Measurements from ENCODE around the gene VANGL2.

Gene VANGL2

DNA sequence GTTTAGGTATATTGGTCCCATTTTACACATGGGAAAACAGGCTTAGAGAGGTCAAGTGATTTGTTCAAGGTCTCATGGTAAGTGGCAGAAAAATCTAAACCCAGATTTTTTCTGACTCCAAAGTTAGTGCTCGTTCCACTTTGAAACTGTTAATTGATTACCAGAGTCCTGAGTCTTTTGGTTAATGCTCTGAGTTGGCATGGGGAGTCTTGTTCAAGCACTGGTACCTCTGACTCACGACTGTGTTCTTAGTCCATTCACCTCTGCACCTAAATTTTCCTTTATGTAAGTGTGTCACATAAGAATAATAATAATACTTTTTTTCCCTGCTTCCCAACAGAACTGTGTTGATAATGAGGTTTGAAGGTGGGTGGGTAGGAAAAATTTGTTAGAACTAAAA lies 59.3 kb downstream of the VANGL2 start:
- TF ChIP-seq TAF1 (IDR thresholded peaks at IDR 0.05; ENCODE audit: borderline replicate concordance, insufficient read depth, low read length) (no peak), POLR2AphosphoS5 (IDR thresholded peaks at IDR 0.05; ENCODE audit: low read depth, low read length) (no peak), SIN3A (IDR thresholded peaks at IDR 0.05; ENCODE audit: borderline replicate concordance, insufficient read depth, low read length) (no peak), FOXP2 (optimal IDR thresholded peaks at IDR 0.05; ENCODE audit: borderline replicate concordance, extremely low read depth, extremely low read length, insufficient read depth) (no peak)
- TF ChIP-seq, protein P1, sequence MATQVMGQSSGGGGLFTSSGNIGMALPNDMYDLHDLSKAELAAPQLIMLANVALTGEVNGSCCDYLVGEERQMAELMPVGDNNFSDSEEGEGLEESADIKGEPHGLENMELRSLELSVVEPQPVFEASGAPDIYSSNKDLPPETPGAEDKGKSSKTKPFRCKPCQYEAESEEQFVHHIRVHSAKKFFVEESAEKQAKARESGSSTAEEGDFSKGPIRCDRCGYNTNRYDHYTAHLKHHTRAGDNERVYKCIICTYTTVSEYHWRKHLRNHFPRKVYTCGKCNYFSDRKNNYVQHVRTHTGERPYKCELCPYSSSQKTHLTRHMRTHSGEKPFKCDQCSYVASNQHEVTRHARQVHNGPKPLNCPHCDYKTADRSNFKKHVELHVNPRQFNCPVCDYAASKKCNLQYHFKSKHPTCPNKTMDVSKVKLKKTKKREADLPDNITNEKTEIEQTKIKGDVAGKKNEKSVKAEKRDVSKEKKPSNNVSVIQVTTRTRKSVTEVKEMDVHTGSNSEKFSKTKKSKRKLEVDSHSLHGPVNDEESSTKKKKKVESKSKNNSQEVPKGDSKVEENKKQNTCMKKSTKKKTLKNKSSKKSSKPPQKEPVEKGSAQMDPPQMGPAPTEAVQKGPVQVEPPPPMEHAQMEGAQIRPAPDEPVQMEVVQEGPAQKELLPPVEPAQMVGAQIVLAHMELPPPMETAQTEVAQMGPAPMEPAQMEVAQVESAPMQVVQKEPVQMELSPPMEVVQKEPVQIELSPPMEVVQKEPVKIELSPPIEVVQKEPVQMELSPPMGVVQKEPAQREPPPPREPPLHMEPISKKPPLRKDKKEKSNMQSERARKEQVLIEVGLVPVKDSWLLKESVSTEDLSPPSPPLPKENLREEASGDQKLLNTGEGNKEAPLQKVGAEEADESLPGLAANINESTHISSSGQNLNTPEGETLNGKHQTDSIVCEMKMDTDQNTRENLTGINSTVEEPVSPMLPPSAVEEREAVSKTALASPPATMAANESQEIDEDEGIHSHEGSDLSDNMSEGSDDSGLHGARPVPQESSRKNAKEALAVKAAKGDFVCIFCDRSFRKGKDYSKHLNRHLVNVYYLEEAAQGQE (IDR thresholded peaks at IDR 0.05; ENCODE audit: insufficient read depth in 1 of 2, low read depth in 2 of 2, low read length in 2 of 2): no peak

DNA sequence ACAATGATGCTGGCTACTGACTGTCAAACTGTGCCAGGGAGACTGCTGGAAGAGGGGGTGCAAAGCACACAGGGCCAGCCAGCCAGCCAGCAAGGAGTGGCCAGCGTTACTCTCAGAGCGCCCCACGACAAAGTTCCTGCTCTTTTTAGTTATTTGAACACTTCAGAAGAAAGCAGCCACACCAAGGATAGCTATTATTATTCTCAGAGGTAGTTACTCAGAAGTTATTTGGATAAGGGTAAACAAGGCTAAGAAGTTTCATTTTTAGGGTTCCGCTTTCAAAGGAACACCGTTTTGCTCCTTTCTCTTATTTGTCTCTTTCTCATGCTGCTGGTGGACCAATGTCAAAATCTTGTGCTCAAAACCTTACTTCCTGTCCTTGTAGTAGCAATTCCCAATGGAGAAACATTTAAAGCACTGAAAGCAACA lies 59.9 kb downstream of the VANGL2 start:
- TF ChIP-seq FOXP2 (optimal IDR thresholded peaks at IDR 0.05; ENCODE audit: borderline replicate concordance, extremely low read depth, extremely low read length, insufficient read depth): no peak
- no peak for TF ChIP-seq TAF1 (IDR thresholded peaks at IDR 0.05; ENCODE audit: borderline replicate concordance, insufficient read depth, low read length)
- no peak for TF ChIP-seq SIN3A (IDR thresholded peaks at IDR 0.05; ENCODE audit: borderline replicate concordance, insufficient read depth, low read length)
- TF ChIP-seq POLR2AphosphoS5 (IDR thresholded peaks at IDR 0.05; ENCODE audit: low read depth, low read length): no peak
- TF ChIP-seq, protein P1 (IDR thresholded peaks at IDR 0.05; ENCODE audit: insufficient read depth in 1 of 2, low read depth in 2 of 2, low read length in 2 of 2): no peak

DNA sequence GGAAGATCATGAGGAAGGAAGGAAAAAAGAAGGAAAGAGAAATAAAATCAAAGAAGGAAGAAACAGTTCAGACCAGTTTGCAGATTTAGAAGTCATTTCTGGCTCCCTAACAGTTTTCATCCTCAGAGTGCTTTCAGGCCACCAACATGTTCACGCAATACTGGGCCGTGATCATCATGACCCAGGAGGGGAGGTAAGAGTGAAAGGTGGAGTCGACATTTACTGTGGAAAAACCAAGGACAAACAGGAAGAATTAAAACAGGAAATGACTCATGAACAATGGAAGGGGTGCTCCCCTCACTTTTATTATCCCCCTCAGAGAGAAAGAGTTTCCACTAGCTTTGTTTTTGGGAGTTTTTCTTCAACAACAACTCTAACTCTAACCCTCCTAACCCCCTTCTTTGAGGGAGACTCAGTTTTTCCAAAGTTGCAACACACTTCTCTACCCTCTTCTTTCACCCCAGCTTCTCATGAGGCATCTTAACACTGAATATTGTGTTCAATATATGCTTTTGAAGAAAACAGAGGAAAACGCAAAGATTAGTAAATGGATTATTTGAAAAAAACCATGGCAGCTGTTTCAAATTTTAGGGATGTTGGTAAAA lies 60.4 kb downstream of the VANGL2 start:
- TF ChIP-seq POLR2AphosphoS5 (IDR thresholded peaks at IDR 0.05; ENCODE audit: low read depth, low read length) (no peak), TAF1 (IDR thresholded peaks at IDR 0.05; ENCODE audit: borderline replicate concordance, insufficient read depth, low read length) (no peak), FOXP2 (optimal IDR thresholded peaks at IDR 0.05; ENCODE audit: borderline replicate concordance, extremely low read depth, extremely low read length, insufficient read depth) (no peak), SIN3A (IDR thresholded peaks at IDR 0.05; ENCODE audit: borderline replicate concordance, insufficient read depth, low read length) (no peak)
- TF ChIP-seq, protein P1 (IDR thresholded peaks at IDR 0.05; ENCODE audit: insufficient read depth in 1 of 2, low read depth in 2 of 2, low read length in 2 of 2): no peak

DNA sequence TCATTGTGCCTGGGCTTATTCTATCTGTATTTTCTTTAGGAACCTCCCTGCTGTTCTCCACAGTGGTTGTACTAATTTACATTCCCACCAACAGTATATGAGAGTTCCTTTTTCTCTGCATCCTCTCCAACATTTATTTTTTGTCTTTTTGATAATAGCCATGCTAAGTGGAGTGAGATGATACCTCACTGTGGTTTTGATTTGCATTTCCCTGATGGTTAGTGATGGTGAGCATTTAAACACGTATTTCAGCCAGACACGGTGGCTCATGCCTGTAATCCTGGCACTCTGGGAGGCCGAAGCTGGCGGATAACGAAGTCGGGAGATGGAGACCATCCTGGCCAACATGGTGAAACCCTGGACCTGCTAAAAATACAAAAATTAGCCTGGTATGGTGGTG lies 64.8 kb downstream of the VANGL2 start:
- TF ChIP-seq FOXP2 (optimal IDR thresholded peaks at IDR 0.05; ENCODE audit: borderline replicate concordance, extremely low read depth, extremely low read length, insufficient read depth) (no peak), SIN3A (IDR thresholded peaks at IDR 0.05; ENCODE audit: borderline replicate concordance, insufficient read depth, low read length) (no peak), TAF1 (IDR thresholded peaks at IDR 0.05; ENCODE audit: borderline replicate concordance, insufficient read depth, low read length) (no peak), POLR2AphosphoS5 (IDR thresholded peaks at IDR 0.05; ENCODE audit: low read depth, low read length) (no peak)
- TF ChIP-seq, protein P1 (IDR thresholded peaks at IDR 0.05; ENCODE audit: insufficient read depth in 1 of 2, low read depth in 2 of 2, low read length in 2 of 2): no peak
